ENCODE measurements around the gene NOXO1. TPM values are rescaled to one million over a fixed set of nuclear protein-coding genes. Genes with fewer than 3 reads are reported as not detected.

The NOXO1 gene
- total and polyA plus RNA-seq, 4 donors, result 0.28 to 7.3 (median 3.2) TPM

DNA sequence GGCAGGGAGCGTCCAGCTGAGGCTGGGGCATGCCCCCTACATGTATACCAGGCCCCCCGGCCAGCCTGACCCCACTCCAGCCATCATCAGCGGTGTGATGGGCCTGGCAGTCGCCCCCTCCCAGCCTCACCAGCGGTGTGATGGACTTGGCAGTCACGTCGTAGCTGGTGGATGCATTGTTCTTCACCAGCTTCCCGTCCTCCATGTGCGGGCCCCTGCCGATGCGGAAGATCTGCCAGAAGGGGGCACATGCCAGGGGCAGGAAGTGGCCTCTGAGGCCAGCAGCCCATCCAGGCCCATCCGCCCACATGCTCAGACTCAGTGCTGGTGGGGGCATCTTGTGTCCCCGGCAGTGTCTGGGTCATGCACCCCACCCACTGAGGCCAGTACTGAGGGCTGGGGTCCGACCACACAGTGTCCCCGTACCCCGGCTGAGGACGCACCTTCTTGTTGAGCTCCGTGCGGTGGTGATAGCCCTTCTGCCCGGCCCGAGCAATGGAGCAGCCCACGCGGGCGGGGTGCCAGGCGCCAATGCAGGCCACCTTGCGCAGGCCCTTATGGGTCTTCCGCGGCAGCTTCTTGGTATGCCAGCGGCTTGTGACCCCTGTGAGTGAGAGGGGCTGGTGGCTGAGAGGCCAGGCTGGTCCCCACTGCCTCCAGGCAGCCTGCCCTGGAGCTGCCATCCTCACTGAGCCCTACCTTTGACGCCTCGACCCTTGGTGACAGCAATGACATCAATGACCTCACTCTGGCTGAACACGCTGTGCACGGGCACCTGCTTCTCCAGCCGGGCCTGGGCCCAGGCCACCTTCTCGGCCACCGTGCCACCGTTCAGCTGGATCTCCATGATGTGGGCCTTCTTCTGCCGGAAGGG, 34.5 kb downstream of the NOXO1 start:
- H3K4me3 ChIP-seq, result no peak overlapping the region
- H3K27ac ChIP-seq (ENCODE audit: low read depth in 1 of 2, low read length in 1 of 2), result no peak overlapping the region
- no peak for DNase-seq
- TF ChIP-seq, protein P1, sequence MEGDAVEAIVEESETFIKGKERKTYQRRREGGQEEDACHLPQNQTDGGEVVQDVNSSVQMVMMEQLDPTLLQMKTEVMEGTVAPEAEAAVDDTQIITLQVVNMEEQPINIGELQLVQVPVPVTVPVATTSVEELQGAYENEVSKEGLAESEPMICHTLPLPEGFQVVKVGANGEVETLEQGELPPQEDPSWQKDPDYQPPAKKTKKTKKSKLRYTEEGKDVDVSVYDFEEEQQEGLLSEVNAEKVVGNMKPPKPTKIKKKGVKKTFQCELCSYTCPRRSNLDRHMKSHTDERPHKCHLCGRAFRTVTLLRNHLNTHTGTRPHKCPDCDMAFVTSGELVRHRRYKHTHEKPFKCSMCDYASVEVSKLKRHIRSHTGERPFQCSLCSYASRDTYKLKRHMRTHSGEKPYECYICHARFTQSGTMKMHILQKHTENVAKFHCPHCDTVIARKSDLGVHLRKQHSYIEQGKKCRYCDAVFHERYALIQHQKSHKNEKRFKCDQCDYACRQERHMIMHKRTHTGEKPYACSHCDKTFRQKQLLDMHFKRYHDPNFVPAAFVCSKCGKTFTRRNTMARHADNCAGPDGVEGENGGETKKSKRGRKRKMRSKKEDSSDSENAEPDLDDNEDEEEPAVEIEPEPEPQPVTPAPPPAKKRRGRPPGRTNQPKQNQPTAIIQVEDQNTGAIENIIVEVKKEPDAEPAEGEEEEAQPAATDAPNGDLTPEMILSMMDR (IDR thresholded peaks at IDR 0.05; ENCODE audit: control extremely low read depth, extremely low read depth), result no peak
- no peaks in the 10 kb centered on the region for H3K27me3 ChIP-seq (ENCODE audit: control insufficient read depth in 3 of 3, insufficient read depth in 3 of 3, low read length in 2 of 3)
- H3K9ac ChIP-seq (ENCODE audit: insufficient read depth in 1 of 2, low read length in 2 of 2), result no peak overlapping the region
- WGBS, 2 donors, result 84 to 88% methylated on average over 38 of the region's 38 CpGs
- peaks cover 0 to 10% (median 5%) of the 10 kb centered on the region in 5 donors for H3K4me1 ChIP-seq (ENCODE audit: control insufficient read depth in 5 of 5, insufficient read depth in 5 of 5, low read length in 5 of 5)
- no peaks in the 10 kb centered on the region for H3K9me3 ChIP-seq (ENCODE audit: control insufficient read depth in 4 of 4, insufficient read depth in 3 of 4, low read length in 3 of 4)
- no peaks in the 10 kb centered on the region for H3K36me3 ChIP-seq (ENCODE audit: control insufficient read depth in 4 of 4, insufficient read depth in 4 of 4, low read length in 4 of 4)
- no peak for ATAC-seq (ENCODE audit: insufficient read depth, low FRiP score)

DNA sequence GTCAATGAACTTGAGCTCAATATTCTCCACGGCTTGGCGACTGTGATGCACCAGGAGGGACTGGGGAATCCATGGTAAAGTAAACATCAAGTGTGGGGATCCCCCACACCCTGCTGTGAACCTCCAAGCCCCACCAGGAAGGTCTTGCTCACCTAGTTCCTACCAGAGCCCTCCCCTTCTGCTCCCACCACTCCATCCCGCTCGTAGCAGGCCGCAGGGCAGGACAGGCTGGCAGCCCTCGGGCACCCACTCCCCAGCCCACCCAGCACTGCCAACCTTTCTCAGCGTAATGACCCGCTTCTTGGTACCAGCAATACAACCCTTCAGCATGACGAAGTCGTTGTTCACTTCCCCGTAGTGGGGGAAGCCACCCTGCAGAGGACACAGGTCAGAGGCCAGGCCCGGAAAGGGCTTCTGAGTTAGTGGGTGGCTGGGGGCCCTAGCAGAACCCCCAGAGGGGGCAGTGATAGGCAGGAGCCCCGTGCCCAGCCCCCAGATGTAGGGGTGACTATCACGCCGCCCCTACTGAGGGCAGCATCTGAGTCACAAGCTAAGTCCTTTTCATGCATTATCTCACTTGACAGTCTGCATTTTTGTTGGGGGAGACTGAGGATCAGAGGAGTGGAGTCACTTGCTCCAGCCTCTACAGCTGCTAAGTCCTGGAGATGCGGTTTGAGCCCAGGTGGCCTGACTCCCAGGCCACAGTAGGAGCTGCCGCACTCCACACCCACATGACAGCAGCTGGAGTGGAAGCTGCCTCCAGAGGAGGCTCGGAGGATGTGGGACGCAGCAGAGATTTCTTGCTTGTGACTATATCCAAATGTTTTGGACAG, 35.5 kb downstream of the NOXO1 start:
- DNase-seq, result no peak
- Histone ChIP-seq H3K4me3 (no peak overlapping the region), H3K9me3 (ENCODE audit: control insufficient read depth in 4 of 4, insufficient read depth in 3 of 4, low read length in 3 of 4) (no peaks in the 10 kb centered on the region), H3K27ac (ENCODE audit: low read depth in 1 of 2, low read length in 1 of 2) (no peak overlapping the region), H3K4me1 (ENCODE audit: control insufficient read depth in 5 of 5, insufficient read depth in 5 of 5, low read length in 5 of 5) (peaks cover 0 to 12% (median 7%) of the 10 kb centered on the region in 5 donors), H3K27me3 (ENCODE audit: control insufficient read depth in 3 of 3, insufficient read depth in 3 of 3, low read length in 2 of 3) (no peaks in the 10 kb centered on the region), H3K9ac (ENCODE audit: insufficient read depth in 1 of 2, low read length in 2 of 2) (no peak overlapping the region), H3K36me3 (ENCODE audit: control insufficient read depth in 4 of 4, insufficient read depth in 4 of 4, low read length in 4 of 4) (peaks cover 0 to 5% (median 0%) of the 10 kb centered on the region in 4 donors)
- 83 to 89% methylated on average over 19 of the region's 19 CpGs for WGBS, 2 donors
- no peak for ATAC-seq (ENCODE audit: insufficient read depth, low FRiP score)
- TF ChIP-seq, protein P1 (IDR thresholded peaks at IDR 0.05; ENCODE audit: control extremely low read depth, extremely low read depth), result no peak

DNA sequence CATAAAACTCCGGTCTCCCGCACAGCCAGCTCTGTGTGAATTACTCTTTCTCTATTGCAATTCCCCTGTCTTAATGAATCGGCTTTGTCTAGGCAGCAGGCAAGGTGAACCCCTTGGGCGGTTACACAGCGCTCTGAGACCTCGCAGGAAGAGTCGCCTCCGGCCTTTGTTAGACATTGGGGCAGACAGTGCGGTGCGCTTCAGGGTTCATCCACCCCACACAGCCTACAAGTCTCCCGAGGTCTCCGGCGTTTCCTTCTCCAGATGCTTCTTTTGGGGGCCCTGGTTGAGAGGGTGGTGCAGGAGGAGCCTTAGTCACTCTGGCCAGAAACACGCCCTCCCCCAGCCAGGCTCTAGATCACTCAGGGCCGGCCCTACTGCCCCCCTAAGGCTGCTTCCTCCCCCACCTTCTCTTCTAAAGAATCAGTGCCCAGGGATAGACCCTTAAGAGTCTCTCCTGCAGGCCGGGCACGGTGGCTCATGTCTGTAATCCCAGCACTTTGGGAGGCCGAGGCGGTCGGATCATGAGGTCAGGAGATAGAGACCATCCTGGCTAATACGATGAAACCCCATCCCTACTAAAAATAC, 36.6 kb downstream of the NOXO1 start:
- no peak for DNase-seq
- 91 to 97% methylated on average over 21 of the region's 21 CpGs for WGBS, 2 donors
- Histone ChIP-seq H3K9ac (ENCODE audit: insufficient read depth in 1 of 2, low read length in 2 of 2) (no peak overlapping the region), H3K27ac (ENCODE audit: low read depth in 1 of 2, low read length in 1 of 2) (no peak overlapping the region), H3K36me3 (ENCODE audit: control insufficient read depth in 4 of 4, insufficient read depth in 4 of 4, low read length in 4 of 4) (peaks cover 0 to 11% (median 0%) of the 10 kb centered on the region in 4 donors), H3K4me1 (ENCODE audit: control insufficient read depth in 5 of 5, insufficient read depth in 5 of 5, low read length in 5 of 5) (peaks cover 0 to 12% (median 7%) of the 10 kb centered on the region in 5 donors), H3K27me3 (ENCODE audit: control insufficient read depth in 3 of 3, insufficient read depth in 3 of 3, low read length in 2 of 3) (no peaks in the 10 kb centered on the region), H3K4me3 (no peak overlapping the region), H3K9me3 (ENCODE audit: control insufficient read depth in 4 of 4, insufficient read depth in 3 of 4, low read length in 3 of 4) (no peaks in the 10 kb centered on the region)
- ATAC-seq (ENCODE audit: insufficient read depth, low FRiP score), result no peak
- TF ChIP-seq, protein P1 (IDR thresholded peaks at IDR 0.05; ENCODE audit: control extremely low read depth, extremely low read depth), result no peak

Measured in lung (tissue), 12 donors.